Central memory CD8-positive, alpha-beta T cell (primary cell): ENCODE data around the gene TPPP.
"Not testable (repeated sequence)": the region's sequence is repeated elsewhere in the genome, so short reads cannot be mapped to it uniquely, and the experiment has no call there.

Experiments used
- ATAC-seq: fragments of 150-1000 bp; cut with Tn5 transposase; replicated peaks from 2 replicates; pipeline ENCODE4 v1.10.0; 2022; ENCODE audit warnings: mild to moderate bottlenecking, moderate FRiP score, moderate number of reproducible peaks; ENCODE audit not compliant: poor library complexity, severe bottlenecking; ENCODE audit errors: extremely low read depth
- DNase-seq, 2 donors: peaks; one replicate each; pipeline ENCODE4 v3.0.0; 2021; ENCODE audit warnings: low spot score in 2 of 2
- H3K27ac Mint-ChIP-seq: one replicate; pipeline ENCODE4 v1.8.0; 2022; ENCODE audit warnings: low read depth, mild to moderate bottlenecking, moderate library complexity, mixed read lengths
- H3K27me3 Mint-ChIP-seq: one replicate; pipeline ENCODE4 v1.8.0; 2022; ENCODE audit warnings: mixed read lengths
- H3K36me3 Mint-ChIP-seq: one replicate; pipeline ENCODE4 v1.8.0; 2022; ENCODE audit warnings: mild to moderate bottlenecking, moderate library complexity, mixed read lengths; ENCODE audit not compliant: insufficient read depth
- H3K4me1 Mint-ChIP-seq: one replicate; pipeline ENCODE4 v1.8.0; 2022; ENCODE audit warnings: mixed read lengths
- H3K4me3 Mint-ChIP-seq: one replicate; pipeline ENCODE4 v1.8.0; 2022; ENCODE audit warnings: mild to moderate bottlenecking, moderate library complexity, mixed read lengths
- H3K9me3 Mint-ChIP-seq: one replicate; pipeline ENCODE4 v1.8.0; 2022; ENCODE audit warnings: mixed read lengths

Gene TPPP

DNA sequence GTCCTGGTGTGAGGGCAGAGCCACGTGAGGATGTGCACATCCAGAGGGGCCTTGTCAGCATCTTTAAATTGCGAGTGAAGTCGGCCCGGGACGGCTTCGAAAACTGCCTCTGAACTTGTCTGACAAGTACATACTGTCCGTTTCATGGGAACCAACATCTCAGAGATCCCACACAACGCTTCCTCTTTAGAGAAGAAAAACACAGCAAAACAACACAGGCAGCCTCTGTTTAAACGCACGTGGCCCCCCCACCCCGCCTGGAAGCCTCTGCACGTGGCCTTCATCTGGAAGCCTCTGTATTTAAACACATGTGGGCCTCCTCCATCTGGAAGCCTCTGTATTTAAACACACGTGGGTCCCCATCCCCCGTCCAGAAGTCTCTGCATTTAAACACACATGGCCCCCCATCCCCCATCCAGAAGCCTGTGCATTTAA is 51.8 kb downstream of the TPPP start:
- no peak for ATAC-seq
- H3K27me3 Mint-ChIP-seq, result no peaks in the 10 kb centered on the region
- H3K36me3 Mint-ChIP-seq, result peaks cover 13% of the 10 kb centered on the region
- H3K9me3 Mint-ChIP-seq, result no peaks in the 10 kb centered on the region
- no peak for DNase-seq
- H3K4me1 Mint-ChIP-seq, result no peaks in the 10 kb centered on the region
- no peak overlapping the region for H3K4me3 Mint-ChIP-seq
- H3K27ac Mint-ChIP-seq, result no peak overlapping the region

DNA sequence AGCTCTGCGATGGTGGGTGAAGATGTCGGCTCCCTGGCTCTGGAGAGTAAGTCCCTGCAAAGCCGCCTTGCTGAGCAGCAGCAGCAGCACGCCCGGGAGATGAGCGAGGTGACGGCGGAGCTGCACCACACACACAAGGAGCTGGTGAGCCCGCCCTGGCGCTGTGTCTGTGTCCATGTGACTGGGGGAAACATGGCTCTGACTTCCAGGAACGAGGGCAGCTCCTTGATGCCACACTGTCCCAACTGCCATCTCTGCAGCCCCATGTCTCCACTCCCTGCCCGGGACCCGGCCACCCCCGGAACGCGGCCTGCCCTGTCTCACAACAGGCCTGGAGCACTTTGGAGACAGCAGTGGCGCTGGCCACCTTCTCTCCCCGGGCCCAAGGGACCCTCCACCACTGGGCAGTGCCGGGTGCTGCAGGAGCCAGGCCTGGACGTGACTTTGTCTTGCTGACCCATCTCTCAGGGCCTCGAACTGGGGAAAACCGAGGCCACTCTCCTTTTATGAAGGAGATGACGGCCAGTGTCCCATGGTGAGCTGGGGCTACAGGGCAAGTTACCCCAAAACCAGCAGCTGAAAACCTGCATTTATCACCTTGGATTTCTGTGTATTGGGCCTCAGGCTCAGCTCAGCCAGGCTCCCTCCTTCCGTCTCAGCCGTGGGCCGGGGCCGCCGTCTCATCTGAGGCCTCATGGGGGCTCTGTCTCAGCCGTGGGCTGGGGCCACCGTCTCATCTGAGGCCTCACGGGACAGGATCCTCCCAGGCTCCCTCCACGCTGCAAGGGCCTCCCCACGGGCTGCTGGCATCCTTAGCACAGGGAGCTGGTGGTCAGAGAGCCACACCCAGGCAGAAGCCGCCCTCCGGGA is 52.5 kb downstream of the TPPP start:
- H3K9me3 Mint-ChIP-seq, result no peaks in the 10 kb centered on the region
- DNase-seq (no peak), ATAC-seq (no peak)
- H3K4me1 Mint-ChIP-seq, result no peaks in the 10 kb centered on the region
- H3K36me3 Mint-ChIP-seq, result peaks cover 13% of the 10 kb centered on the region
- H3K27me3 Mint-ChIP-seq, result no peaks in the 10 kb centered on the region
- H3K27ac Mint-ChIP-seq, result no peak overlapping the region
- no peak overlapping the region for H3K4me3 Mint-ChIP-seq

DNA sequence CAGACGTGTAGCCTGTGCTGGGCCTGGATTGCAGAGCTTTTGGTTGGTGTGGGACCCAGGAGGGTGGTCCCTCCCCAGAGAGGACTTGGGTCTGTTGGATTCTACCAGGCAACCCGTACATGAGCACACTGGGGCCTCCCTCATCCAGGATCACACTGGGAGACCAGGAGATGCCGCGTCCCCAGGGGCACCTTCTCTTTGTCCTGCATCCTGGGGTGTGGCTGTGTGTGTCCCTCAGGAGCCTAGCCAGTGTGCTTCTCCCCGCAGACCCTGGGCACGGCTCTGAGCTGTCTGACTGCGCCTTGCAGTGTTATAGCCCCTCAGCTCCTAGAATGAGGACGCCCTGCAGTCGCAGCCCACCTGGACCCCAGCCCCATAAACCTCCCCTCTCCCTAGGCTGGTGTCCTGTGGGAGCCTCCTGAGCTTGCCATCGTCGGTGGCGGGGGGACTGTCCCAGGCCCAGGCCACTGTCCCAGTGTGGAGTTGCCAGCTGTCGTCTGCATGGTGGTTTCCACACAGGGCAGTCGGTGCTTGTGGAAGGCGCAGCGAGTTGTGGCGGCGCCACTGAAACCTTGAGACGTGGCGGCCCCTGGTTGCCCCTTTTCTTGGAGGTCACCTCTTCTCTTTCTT is 53.5 kb downstream of the TPPP start:
- ATAC-seq (no peak), DNase-seq (no peak)
- H3K9me3 Mint-ChIP-seq, result no peaks in the 10 kb centered on the region
- no peaks in the 10 kb centered on the region for H3K27me3 Mint-ChIP-seq
- H3K4me1 Mint-ChIP-seq, result no peaks in the 10 kb centered on the region
- peaks cover 12% of the 10 kb centered on the region for H3K36me3 Mint-ChIP-seq
- H3K27ac Mint-ChIP-seq, result no peak overlapping the region
- no peak overlapping the region for H3K4me3 Mint-ChIP-seq

DNA sequence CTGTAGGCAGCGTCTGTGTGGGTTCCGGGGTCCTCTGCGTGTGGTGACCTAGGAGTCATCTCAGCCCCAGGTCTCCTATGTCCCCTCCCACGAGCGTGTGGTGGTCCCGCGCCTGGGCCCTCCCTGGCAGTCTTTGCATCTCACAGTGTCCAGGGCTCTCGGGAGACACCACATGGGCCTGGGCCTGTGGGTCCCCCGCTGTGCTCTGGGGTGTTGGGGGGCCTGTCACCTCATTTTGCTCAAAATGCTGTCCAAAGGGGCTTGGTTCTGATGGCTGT is 54.0 kb downstream of the TPPP start:
- Mint-ChIP-seq H3K9me3 (no peaks in the 10 kb centered on the region), H3K27me3 (no peaks in the 10 kb centered on the region), H3K4me1 (no peaks in the 10 kb centered on the region), H3K4me3 (no peak overlapping the region), H3K36me3 (peaks cover 10% of the 10 kb centered on the region), H3K27ac (no peak overlapping the region)
- ATAC-seq (no peak), DNase-seq (no peak)

DNA sequence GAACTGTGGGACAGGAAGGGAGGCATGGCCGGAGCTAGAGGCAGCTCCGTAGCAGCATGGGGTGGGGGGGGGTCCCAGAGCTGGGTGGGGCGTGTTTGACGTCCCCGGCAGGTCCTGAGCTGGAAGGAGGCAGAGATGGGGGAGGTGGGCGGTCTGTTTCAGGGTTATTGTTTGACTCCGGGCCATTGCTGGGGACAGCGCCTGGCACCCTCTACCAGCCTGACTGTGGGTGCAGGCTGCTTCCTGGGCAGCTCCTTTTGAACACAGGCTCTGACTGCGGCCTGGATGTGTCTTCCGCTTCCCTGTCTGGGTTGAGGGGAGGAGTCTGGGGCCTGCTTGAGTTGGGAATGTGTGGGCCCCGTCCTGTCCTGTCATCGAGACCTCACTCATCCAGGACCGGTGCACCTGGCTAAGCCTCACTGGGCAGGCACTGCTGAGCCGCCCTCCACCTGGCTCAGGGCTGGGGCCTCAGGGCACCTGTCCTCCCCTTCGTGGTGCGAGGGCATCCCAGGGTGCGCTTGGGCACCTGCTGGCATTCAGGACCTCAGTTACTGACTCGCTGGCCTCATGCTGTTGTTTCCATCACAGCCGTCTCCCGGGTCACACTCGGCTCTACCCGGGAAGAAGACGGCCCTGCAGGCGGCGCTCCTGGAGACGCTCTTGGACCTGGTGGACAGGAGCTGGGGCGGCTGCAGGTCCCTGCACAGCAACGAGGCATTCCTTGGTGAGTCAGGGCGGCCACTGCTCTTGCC is 54.5 kb downstream of the TPPP start:
- H3K36me3 Mint-ChIP-seq, result peaks cover 10% of the 10 kb centered on the region

DNA sequence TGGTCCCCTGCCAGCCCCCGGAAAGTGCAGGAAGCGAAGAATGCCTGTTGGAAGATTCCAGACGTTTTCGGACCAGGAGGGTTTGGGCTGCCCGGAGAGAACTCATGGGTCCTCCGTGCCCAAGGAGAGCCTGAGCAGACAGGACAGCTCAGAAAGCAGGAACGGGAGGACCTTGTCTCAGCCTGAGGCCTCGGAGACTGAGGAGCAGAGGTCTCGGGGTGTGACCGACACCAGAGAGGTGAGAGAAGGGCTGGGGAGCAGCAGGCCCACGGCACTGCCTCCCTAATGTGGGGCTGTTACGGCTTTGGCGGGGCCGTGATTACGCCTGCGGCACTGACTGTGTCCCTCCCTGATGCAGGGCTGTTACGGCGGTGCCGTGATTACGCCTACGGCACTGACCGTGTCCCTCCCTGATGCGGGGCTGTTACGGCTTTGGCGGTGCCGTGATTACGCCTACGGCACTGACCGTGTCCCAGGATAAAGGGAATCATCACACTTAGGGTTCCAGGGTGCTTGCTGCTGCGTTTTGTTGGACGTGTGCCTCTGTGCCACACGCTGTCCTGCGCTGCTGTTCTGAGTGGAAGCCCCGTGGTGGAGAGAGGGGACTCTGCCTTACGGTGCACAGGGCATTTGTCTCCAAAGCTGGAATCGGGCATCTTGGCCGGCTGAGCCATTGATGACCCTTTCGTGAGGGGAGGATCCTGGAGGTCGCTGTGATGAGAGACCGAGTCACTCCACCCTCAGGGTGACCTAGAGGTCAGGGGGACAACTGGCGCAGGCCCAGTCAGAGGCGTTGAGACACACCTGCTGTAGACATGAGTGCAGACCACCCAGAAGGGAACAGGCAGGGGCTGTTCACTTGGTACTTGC is 55.3 kb downstream of the TPPP start:
- no peaks in the 10 kb centered on the region for H3K4me1 Mint-ChIP-seq
- no peak overlapping the region for H3K4me3 Mint-ChIP-seq
- no peak for DNase-seq
- H3K27ac Mint-ChIP-seq, result no peak overlapping the region
- no peaks in the 10 kb centered on the region for H3K9me3 Mint-ChIP-seq
- peaks cover 10% of the 10 kb centered on the region for H3K36me3 Mint-ChIP-seq
- ATAC-seq, result no peak
- no peaks in the 10 kb centered on the region for H3K27me3 Mint-ChIP-seq

More for the DNA sequence above, 54.5 kb downstream of the TPPP start:
- no peaks in the 10 kb centered on the region for H3K27me3 Mint-ChIP-seq
- H3K4me3 Mint-ChIP-seq, result no peak overlapping the region
- H3K4me1 Mint-ChIP-seq, result no peaks in the 10 kb centered on the region
- no peak for DNase-seq
- ATAC-seq, result no peak
- H3K27ac Mint-ChIP-seq, result no peak overlapping the region
- no peaks in the 10 kb centered on the region for H3K9me3 Mint-ChIP-seq

DNA sequence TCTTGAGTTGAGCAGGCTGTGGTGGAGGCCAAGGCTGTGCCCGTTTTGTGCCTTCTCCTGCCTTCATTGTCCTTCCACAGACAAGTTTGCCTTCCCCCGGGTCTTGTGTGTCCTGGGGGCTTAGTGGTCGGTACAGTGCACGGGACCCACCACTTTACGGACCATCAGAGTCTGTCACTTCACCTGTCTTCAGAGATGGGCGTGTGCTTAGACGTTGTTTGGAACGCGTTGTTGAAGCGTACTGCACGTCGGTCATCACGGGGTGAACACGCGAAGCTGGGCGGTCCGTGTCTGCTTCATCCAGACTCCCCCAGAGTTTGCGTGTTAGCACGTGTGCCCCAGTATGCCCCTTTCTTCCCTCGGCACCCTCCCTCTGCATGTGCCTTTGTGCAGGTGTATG is 56.2 kb downstream of the TPPP start:
- Mint-ChIP-seq H3K27me3 (no peaks in the 10 kb centered on the region), H3K36me3 (peaks cover 10% of the 10 kb centered on the region)

DNA sequence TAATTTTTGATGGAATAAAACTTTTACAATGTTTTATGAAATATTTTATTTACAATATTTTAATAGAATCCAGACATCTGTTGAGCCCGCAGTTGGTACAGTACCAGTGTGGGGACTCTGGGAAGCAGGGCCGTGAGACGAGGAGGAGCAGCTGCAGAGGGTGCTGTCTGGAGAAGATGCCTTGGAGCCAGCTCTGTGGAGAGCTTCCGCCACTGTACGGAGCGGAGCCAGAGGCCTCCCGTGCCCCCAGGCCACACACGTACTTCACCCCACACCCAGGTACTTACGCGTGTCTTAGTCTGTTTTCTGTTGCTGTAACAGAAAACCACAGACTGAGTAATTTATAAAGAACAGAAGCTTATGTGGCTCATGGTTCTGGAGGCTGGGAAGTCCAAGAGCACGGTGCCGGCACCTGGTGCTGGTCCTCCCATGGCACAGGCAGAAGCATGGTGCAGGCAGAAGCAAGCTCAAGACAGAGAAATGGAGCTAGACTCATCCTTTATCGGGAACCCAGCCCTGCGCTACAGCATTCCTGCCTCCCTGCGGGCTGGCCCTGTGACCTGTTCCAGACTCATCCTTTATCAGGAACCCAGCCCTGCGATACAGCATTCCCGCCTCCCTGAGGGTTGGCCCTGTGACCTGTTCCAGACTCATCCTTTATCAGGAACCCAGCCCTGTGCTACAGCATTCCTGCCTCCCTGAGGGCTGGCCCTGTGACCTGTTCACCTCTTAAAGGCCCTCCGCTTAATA is 57.7 kb downstream of the TPPP start:
- H3K9me3 Mint-ChIP-seq, result no peaks in the 10 kb centered on the region
- peaks cover 10% of the 10 kb centered on the region for H3K36me3 Mint-ChIP-seq
- H3K27me3 Mint-ChIP-seq, result no peaks in the 10 kb centered on the region
- no peaks in the 10 kb centered on the region for H3K4me1 Mint-ChIP-seq
- no peak overlapping the region for H3K4me3 Mint-ChIP-seq
- no peak overlapping the region for H3K27ac Mint-ChIP-seq
- ATAC-seq, result no peak
- no peak for DNase-seq

More for the DNA sequence above, 56.2 kb downstream of the TPPP start:
- no peak for ATAC-seq
- Mint-ChIP-seq H3K9me3 (no peaks in the 10 kb centered on the region), H3K4me3 (no peak overlapping the region), H3K4me1 (no peaks in the 10 kb centered on the region), H3K27ac (no peak overlapping the region)
- no peak for DNase-seq

DNA sequence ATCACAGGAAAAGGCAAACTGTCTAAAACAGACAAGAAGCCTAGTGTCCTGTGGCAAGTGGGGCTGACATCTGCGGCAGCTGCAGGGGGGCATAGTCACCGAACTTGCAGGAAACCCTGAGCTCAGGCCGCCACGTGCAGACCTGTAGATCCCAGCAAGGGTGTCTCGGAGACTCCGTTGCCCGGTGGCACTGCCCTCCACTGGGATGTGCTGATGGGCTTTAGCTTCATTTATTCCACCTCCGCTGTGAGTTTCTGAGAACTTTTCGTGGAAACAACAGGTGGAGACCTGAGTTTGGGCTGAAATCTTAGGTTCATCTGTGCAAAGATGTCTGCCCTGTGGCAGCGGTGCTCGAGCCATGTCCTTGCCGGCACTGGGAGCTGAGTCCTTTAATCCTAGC is 59.0 kb downstream of the TPPP start:
- ATAC-seq, result no peak
- no peak for DNase-seq
- no peaks in the 10 kb centered on the region for H3K4me1 Mint-ChIP-seq
- H3K36me3 Mint-ChIP-seq, result peaks cover 5% of the 10 kb centered on the region
- H3K4me3 Mint-ChIP-seq, result no peak overlapping the region
- H3K9me3 Mint-ChIP-seq, result no peaks in the 10 kb centered on the region
- no peaks in the 10 kb centered on the region for H3K27me3 Mint-ChIP-seq
- no peak overlapping the region for H3K27ac Mint-ChIP-seq

DNA sequence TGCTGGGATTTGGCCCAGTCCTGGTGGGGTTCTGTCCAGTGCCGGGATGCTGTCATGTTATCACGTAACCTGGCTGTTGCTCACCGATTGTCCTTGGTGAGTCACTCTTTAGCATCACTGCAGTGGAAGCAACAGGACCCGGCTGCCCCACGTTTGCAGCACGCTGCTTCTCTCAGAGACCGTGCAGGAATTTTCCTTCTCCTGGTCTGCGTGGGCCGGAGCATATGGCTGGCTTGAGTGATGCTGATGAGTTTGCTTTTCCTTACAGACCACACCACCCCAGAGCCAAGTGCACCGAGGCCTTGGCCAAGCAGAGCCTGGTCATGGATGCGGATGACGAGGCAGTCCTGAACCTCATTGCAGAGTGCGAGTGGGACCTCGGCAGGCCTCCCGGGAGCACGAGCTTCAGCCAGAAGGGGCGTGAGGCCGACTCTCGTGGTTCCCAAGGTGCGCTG is 59.6 kb downstream of the TPPP start:
- no peaks in the 10 kb centered on the region for H3K27me3 Mint-ChIP-seq
- no peak overlapping the region for H3K27ac Mint-ChIP-seq
- H3K4me3 Mint-ChIP-seq, result no peak overlapping the region
- H3K4me1 Mint-ChIP-seq, result no peaks in the 10 kb centered on the region
- ATAC-seq (no peak), DNase-seq (no peak)
- peaks cover 3% of the 10 kb centered on the region for H3K36me3 Mint-ChIP-seq
- H3K9me3 Mint-ChIP-seq, result no peaks in the 10 kb centered on the region

DNA sequence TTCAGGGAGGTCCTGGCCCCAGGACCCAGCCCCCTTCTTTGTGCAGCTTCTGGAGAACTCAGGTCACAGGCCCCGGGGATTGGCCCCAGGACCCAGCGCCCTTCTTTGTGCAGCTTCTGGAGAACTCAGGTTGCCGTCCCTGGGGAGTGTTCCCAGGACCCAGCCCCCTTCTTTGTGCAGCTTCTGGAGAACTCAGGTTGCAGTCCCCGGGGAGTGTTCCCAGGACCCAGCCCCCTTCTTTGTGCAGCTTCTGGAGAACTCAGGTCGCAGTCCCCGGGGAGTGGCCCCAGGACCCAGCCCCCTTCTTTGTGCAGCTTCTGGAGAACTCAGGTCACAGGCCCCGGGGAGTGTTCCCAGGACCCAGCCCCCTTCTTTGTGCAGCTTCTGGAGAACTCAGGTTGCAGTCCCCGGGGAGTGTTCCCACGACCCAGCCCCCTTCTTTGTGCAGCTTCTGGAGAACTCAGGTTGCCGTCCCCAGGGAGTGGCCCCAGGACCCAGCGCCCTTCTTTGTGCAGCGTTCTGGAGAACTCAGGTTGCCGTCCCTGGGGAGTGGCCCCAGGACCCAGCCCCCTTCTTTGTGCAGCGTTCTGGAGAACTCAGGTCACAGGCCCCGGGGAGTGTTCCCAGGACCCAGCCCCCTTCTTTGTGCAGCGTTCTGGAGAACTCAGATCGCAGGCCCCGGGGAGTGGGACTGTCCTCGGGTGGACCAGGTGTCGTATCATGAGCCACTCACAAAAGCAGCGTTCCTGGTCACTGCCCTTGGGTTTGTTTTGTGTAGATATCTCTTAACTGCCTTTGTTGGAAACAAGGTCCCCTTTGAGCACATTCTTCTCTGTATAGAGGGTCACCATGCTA is 64.6 kb downstream of the TPPP start:
- H3K27ac Mint-ChIP-seq, ATAC-seq, DNase-seq, H3K4me1 Mint-ChIP-seq, H3K4me3 Mint-ChIP-seq, H3K9me3 Mint-ChIP-seq, H3K27me3 Mint-ChIP-seq, H3K36me3 Mint-ChIP-seq: not testable (repeated sequence)
